ENCODE data around the gene EFNA5.

EFNA5 gene

GRCh38 chr5:107544476-107544875 lies 126.3 kb downstream of the EFNA5 start:
- DNase-seq = no peak

- DNase-seq = no peak
Observed at GRCh38 chr5:107543868-107544267, 126.9 kb downstream of the EFNA5 start.

- no peak for DNase-seq
Observed at GRCh38 chr5:107542831-107543231, 127.9 kb downstream of the EFNA5 start.

- DNase-seq = no peak
Observed at GRCh38 chr5:107542428-107542827, 128.3 kb downstream of the EFNA5 start.

GRCh38 chr5:107541400-107541799 lies 129.3 kb downstream of the EFNA5 start:
- DNase-seq = no peak

GRCh38 chr5:107539726-107540330 lies 130.9 kb downstream of the EFNA5 start:
- no peak for DNase-seq

DNA sequence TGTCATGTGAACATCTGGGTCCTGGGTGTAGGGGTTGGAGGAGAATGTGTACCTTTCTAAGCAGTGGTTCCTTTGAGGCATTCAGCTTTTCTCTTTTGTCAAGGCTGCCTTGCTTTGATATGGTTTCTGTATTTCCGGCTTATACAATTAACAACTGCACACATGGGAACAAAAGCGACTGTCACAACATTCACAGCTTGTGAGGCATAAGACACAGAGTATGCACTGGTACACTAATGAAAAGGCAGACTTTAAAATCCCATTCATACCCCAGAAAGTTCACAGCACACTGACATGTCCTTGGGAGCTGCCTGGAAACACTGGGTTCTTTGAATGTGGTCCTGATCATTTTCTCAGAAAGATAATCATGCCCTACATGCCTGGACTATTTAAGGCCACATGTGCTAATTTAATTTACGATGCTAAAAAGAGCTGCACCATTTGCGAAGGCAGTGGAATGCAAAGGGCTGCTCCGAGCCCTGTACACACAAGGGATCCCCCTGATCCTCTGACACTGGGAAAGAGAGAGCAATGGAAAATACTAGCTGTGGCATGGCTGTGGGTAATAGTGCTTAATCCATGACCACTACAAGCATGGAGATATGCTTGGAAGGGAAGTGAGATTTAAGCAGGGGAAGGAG lies 131.8 kb downstream of the EFNA5 start:
- DNase-seq = no peak

DNA sequence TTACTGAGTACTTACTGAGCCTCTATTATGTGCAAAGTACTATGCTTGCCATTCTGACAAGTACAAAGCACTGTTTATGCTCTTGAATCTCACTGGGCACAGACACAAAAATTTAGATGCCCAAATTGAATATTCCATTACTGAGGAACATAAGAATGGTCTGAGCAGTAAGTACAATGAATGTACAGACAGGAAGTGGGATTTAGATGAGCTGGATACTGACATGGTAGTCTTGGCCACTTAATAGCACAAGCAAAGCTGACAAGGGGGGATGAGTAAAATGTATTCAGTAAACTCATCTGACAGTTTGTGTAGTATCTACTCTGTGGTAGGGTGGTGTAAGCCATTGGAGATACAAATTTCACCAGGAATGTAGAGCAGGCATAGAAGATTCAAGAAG lies 132.4 kb downstream of the EFNA5 start:
- DNase-seq = no peak

DNA sequence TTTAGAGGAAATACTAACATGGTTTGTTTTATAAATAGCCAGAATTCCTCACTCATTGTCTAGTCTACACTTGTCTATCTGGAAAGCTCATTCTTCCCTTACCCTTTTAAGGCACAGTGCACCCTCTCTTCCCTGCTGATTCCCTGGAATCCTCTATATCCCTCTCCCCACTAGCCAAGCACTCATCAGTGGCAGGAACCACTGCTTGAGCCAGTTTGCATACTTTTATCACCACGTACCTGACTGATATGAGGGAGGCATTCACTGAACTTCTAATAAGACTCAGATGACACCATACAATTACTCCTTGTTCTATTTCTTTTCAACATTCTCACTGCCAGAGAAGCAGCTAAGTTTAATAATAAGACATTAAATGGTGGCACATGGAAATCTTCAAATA lies 134.9 kb downstream of the EFNA5 start:
- DNase-seq = no peak

DNA sequence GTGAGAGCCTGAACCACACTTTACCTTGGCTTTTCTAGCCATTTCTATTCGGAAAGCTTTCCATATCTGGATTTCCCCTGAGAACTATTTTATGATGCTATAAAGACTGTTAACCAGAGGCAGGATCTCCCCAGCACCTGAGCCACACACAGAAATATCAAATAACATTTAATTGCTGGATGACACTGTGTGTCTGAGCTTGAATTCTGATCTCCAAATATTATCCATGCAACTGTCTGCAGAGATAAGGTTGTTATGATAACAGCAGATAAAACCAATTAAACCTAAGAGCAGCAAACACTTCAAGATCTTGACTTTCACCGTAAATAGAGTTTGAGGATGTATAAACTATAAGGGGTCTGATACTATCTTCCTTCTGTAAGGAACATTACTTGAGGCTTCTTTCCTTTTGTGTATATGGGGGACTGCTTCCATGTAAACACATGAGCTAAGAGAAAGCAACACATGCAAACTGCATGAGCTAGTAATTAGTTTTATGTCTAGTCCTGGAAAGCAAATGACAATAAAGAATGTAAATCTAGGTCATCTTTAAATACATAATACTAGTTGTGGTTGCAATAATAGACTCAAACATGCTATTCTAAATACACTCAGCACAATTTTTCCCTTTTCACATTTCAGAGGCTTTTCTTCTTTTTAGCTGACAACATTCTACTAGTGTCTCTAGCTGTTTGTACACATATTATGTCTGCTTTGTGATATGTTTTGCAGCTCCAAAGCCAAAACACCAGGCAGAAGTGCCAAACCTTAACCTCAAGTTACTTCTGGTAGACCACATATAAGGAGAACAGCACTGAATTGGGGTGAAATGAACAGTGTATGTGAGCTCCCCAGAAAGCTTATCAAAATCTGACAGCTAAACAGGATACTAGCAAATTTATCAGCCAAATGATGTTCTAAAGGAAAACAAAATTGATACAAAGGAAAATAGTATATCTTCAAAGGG lies 136.5 kb downstream of the EFNA5 start:
- no peak for DNase-seq

DNA sequence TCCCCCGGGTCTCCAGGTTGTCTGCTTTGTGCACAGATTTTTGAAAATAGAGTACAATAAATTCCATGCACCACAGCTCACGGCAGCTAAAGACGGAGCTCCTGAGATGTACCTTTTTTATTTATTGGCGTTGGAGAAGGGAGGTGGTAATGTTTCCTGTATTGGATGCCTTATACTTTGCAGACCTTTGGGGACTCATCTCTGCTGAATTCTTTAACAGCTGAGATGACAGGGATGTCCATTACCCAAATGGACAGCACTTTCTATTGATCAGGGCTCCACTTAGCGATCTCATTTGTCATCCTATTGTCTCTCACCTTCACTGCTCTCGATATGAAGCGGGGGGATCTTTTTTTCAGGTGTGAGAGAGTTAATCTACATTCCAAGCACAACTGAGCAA lies 137.8 kb downstream of the EFNA5 start:
- DNase-seq = no peak

- no peak for DNase-seq
Observed at GRCh38 chr5:107532169-107532878, 138.4 kb downstream of the EFNA5 start.

DNA sequence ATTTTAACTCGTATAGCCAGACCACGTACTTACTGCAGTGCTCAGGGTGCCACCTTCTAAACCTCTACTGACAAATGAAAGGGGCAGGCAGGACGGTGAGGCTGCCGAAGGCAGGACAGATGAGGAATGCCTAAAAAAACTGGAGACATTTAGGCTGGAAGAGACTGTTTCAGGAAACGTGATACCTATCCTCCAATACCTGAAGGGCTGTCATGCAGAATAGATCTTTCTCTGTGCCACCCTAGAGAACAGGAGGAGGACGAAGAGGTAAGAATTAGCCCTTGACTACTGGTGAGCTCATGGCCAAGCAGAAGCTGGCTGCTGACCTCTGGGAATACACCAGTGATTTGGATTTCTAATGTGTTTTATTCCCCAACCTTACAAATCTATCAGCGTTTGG lies 139.4 kb downstream of the EFNA5 start:
- no peak for DNase-seq

DNA sequence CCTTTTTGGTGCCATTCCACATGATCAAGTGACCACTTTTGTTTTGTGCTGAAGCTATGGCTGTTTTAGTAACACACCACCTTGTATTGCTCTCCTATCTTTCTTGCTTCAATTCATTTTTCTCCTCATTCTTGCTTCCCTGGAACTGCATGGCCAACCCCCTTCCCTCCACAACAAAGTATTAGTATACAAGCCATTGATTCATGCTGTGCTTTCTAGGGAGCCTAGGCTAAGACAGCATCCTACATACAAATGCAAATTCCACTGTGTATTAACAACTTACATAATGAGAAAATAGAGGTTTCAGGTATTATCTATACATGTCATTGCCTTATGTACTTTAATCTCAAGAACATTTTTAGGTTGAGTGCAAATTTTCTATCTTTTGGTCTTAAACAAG lies 141.1 kb downstream of the EFNA5 start:
- DNase-seq = no peak

GRCh38 chr5:107526270-107526937 lies 144.3 kb downstream of the EFNA5 start:
- no peak for DNase-seq

DNA sequence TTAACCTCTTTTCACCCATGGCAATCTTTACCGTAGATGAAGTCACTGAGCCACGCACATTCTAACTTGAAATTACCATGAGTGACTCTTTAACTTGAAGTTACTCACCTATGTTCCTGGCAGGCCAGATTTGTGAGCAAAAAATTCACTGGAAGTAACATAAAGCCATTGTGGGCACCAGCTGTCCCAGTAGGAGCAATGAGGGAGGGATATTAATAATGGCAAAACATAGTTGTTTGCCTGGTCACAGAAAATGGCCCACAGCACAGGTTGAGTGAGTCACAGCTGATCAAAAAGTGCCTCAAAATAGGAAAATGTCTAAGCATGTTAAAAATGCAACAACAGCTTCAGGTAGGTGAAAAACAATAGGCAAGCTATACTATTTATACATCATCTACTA lies 146.6 kb downstream of the EFNA5 start:
- DNase-seq = no peak

GRCh38 chr5:107523029-107523680 lies 147.6 kb downstream of the EFNA5 start:
- DNase-seq = no peak

GRCh38 chr5:107522456-107522855 lies 148.3 kb downstream of the EFNA5 start:
- no peak for DNase-seq

DNA sequence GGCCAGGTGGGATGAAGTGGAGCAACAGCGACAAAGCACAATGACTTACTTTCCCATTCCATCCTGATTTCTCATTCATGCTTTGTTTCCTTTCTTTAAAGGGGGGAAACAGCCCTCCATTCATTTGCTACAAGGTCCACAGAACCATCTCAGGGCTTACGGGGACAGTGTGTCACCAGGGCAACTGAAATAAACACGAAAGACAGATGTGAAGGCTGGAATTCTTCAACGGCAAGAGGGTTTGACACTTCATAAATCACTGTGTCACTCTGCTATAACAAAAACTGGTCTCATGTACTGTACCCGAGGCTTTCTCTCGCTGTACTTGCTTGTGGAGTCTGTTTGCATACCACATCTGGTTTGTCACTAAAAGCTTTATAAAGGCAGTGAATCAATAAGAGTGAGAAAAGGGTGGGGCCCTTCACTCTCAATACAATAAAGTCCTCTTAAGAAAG lies 150.8 kb downstream of the EFNA5 start:
- DNase-seq = no peak

GRCh38 chr5:107518616-107519015 lies 152.1 kb downstream of the EFNA5 start:
- DNase-seq = no peak

DNA sequence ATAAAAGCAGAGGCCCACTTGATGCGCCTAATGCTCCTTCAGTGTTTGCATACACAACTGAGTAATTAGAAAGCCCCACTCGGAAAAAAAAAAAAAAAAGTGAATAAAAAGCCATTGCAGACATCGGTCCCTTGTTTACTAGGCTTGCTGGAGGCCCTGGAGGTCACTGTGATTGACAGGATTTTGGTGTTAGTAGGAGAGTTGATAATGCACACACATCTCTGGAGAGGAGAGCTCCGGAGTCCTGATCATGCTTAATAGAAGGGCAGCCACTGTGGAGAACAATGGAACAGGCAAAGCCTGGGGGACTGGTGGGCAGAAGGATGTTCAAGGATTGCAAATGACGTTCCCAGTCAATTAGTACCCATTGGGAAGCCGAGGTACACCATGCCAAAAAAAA lies 152.5 kb downstream of the EFNA5 start:
- DNase-seq = no peak
